Measurements from ENCODE around the gene TAF4B.
A peak's percentile ranks its signal among the peaks of the same experiment; 100 is the strongest.
"Not testable (repeated sequence)": the region's sequence is repeated elsewhere in the genome, so short reads cannot be mapped to it uniquely, and the experiment has no call there.

TAF4B gene

DNA sequence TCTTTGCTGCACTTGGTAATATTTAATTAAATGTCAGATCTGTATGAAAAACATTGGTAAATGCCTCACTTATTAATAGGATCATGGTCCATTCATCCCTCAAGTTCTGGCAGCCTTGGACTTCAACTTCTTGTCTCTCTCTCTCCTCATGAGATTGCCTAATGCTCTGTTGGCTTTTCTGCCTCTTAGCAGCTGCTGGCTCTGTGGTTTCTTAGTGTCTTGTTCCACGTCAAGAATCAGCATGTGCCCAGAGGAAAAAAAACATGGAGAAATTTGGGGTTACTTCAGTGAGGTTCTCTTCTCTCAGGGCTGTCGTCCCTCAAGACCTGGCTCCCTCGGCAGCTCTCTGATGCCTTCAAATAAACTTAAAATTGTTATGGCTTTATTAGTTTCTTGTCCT lies 75.4 kb downstream of the TAF4B start:
- DNase-seq: no peak
- ATAC-seq (replicated peaks): no peak
- peaks cover 4% of the 10 kb centered on the region for H3K36me3 Mint-ChIP-seq (ENCODE audit: insufficient read depth)
- H3K27ac Mint-ChIP-seq: no peak overlapping the region
- H3K4me1 Mint-ChIP-seq (ENCODE audit: low read depth in 2 of 2): no peaks in the 10 kb centered on the region
- H3K27me3 Mint-ChIP-seq: no peaks in the 10 kb centered on the region
- H3K4me3 Mint-ChIP-seq: no peak overlapping the region
- H3K9me3 Mint-ChIP-seq: no peaks in the 10 kb centered on the region

DNA sequence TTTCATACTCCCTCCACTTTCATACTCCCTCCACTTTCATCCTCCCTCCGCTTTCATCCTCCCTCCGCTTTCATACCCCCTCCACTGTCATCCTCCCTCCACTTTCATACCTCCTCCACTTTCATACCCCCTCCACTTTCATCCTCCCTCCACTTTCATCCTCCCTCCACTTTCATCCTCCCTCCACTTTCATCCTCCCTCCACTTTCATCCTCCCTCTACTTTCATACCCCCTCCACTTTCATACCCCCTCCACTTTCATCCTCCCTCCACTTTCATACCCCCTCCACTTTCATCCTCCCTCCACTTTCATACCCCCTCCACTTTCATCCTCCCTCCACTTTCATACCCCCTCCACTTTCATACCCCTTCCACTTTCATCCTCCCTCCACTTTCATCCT lies 77.0 kb downstream of the TAF4B start:
- not testable (repeated sequence) for ATAC-seq (replicated peaks); H3K27ac Mint-ChIP-seq; H3K36me3 Mint-ChIP-seq (ENCODE audit: insufficient read depth); H3K4me3 Mint-ChIP-seq; H3K27me3 Mint-ChIP-seq; H3K9me3 Mint-ChIP-seq; DNase-seq; H3K4me1 Mint-ChIP-seq (ENCODE audit: low read depth in 2 of 2)

DNA sequence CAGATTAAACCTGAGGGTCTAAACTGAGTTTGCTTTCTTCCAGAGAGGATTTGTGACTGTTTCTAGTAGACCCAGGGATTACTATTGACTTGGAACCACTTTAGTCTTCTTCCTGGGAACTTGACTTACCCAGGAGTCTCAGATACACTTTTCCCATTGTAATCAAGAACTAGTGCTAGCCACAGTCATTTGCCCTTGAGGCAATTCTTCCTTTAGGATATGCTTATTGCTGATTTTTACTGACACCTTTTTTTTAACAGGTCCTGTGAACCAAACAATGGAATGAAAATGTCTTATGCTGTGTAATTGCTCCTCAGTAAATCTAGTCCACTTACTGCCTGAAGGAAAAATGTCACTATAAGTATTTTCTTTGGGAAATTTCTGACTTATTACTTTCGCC lies 78.3 kb downstream of the TAF4B start:
- Mint-ChIP-seq H3K27me3 (no peaks in the 10 kb centered on the region), H3K4me1 (ENCODE audit: low read depth in 2 of 2) (no peaks in the 10 kb centered on the region), H3K9me3 (no peaks in the 10 kb centered on the region), H3K4me3 (no peak overlapping the region), H3K27ac (no peak overlapping the region), H3K36me3 (ENCODE audit: insufficient read depth) (no peaks in the 10 kb centered on the region)
- no peak for ATAC-seq (replicated peaks)
- no peak for DNase-seq

DNA sequence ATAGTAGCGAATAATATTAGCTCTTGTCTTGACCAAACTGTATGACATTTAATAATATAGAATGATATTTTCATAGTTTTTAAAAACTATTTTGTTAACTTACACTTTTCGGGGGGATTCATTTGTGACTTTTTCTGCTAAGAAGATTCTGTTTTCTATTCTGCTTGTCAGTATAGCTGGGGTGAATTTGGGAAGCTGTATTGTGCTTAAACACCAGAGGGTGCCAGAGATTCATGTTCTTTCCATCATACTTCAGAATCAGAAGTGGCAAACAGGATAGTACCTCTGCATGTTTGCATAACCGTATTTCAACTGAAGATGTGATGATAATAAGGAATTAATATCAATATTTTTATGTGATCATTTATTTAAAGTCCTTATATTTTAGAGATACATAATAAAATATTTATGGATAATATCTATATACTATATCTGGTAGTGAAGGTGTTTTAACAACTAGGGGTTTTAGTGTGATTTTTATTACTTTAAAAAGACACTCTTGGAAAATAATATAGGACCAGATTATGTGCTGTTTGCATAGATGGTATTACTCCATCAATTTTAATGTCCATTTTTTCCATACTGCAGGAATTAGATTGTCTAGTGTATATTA lies 81.0 kb downstream of the TAF4B start:
- Mint-ChIP-seq H3K4me1 (ENCODE audit: low read depth in 2 of 2) (no peaks in the 10 kb centered on the region), H3K36me3 (ENCODE audit: insufficient read depth) (no peaks in the 10 kb centered on the region), H3K27ac (no peak overlapping the region), H3K9me3 (no peaks in the 10 kb centered on the region), H3K4me3 (no peak overlapping the region), H3K27me3 (no peaks in the 10 kb centered on the region)
- ATAC-seq (replicated peaks): no peak
- DNase-seq: no peak

DNA sequence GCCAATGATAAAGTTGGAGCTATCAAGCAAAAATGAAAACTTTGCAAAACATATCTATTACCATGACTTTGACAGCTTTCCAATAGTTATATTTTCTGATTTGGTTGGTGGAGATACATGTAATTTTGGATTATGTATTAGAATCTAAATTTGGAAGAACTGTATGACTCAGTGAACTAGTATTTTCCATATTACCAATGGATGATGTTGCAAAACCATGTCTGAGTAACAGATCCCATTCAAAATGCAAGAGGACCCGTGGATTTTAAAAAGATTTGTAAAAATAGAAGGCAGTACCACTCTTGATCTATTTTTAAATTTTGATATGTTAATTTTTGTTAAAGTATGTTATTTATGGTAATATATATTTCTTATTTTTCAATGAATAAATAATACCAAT lies 83.0 kb downstream of the TAF4B start:
- Mint-ChIP-seq H3K4me3 (no peak overlapping the region), H3K4me1 (ENCODE audit: low read depth in 2 of 2) (no peaks in the 10 kb centered on the region), H3K27me3 (no peaks in the 10 kb centered on the region), H3K27ac (no peak overlapping the region), H3K36me3 (ENCODE audit: insufficient read depth) (no peaks in the 10 kb centered on the region), H3K9me3 (no peaks in the 10 kb centered on the region)
- DNase-seq (no peak), ATAC-seq (replicated peaks) (no peak)

DNA sequence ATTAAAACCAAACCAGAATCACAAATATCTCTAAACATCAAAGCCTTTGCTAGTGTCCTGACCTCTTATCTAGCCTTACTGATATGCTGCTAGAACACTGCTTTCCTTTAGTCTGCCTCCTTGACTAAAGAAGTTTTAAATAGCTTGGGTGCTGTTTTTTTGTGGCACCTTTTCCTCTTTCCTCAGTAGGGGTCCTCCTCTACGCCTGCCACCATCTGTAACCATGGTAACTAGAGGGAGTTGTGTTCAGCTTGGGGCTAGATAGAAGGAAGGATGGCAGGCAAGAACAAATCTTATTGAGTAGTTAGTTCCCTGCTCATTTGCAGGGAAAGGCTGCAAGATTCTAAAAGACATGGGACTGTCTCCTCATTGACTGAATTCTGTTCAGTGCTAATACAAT lies 86.0 kb downstream of the TAF4B start:
- H3K27me3 Mint-ChIP-seq: no peaks in the 10 kb centered on the region
- no peaks in the 10 kb centered on the region for H3K4me1 Mint-ChIP-seq (ENCODE audit: low read depth in 2 of 2)
- H3K27ac Mint-ChIP-seq: no peak overlapping the region
- H3K9me3 Mint-ChIP-seq: no peaks in the 10 kb centered on the region
- H3K36me3 Mint-ChIP-seq (ENCODE audit: insufficient read depth): peaks cover 4% of the 10 kb centered on the region
- no peak for DNase-seq
- H3K4me3 Mint-ChIP-seq: no peak overlapping the region
- no peak for ATAC-seq (replicated peaks)

DNA sequence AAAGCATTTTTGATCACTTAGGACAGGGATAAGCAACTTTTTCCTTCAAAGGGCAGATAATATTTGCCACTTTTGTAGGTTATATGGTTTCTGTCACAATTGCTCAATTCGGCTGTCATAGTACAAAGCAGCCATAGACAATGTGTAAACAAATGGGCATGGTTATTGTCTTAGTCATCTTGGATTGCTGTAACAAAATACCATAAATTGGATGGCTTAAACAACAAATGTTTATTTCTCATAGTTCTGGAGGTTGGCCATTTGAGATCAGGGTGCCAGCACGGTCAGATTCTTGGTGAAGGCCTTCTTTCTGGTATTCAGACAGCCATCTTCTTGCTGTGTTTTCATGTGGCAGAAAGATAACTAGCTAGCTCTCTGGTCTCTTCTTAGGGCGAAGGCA lies 91.2 kb downstream of the TAF4B start:
- Mint-ChIP-seq H3K27ac (no peak overlapping the region), H3K4me3 (no peak overlapping the region), H3K27me3 (no peaks in the 10 kb centered on the region), H3K4me1 (ENCODE audit: low read depth in 2 of 2) (no peaks in the 10 kb centered on the region), H3K36me3 (ENCODE audit: insufficient read depth) (peaks cover 11% of the 10 kb centered on the region), H3K9me3 (no peaks in the 10 kb centered on the region)
- no peak for DNase-seq
- ATAC-seq (replicated peaks): no peak

DNA sequence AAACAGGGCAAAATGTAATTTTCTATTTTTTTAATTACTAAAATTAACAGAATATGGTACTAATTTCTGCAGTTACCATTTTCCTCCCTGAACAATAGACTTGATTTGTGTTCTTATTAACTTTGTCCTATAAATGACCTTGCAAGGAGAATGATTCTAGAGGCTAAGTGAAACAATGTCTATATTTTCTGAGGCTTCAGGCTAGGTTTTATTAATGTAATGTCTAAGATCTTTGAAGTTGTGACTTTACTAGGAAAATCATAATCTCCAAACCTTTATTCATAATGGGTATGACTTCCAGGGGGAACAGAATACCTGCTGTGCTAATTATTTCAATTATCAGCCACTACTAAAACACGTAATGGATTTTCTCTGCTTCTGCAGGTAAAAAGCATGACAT lies 94.4 kb downstream of the TAF4B start:
- ATAC-seq (replicated peaks): no peak
- H3K27ac Mint-ChIP-seq: peak overlapping the region in 1 of 2 donors; percentile 21
- H3K9me3 Mint-ChIP-seq: no peaks in the 10 kb centered on the region
- H3K4me3 Mint-ChIP-seq: no peak overlapping the region
- no peaks in the 10 kb centered on the region for H3K27me3 Mint-ChIP-seq
- H3K4me1 Mint-ChIP-seq (ENCODE audit: low read depth in 2 of 2): no peaks in the 10 kb centered on the region
- H3K36me3 Mint-ChIP-seq (ENCODE audit: insufficient read depth): peaks cover 22% of the 10 kb centered on the region
- DNase-seq: no peak

DNA sequence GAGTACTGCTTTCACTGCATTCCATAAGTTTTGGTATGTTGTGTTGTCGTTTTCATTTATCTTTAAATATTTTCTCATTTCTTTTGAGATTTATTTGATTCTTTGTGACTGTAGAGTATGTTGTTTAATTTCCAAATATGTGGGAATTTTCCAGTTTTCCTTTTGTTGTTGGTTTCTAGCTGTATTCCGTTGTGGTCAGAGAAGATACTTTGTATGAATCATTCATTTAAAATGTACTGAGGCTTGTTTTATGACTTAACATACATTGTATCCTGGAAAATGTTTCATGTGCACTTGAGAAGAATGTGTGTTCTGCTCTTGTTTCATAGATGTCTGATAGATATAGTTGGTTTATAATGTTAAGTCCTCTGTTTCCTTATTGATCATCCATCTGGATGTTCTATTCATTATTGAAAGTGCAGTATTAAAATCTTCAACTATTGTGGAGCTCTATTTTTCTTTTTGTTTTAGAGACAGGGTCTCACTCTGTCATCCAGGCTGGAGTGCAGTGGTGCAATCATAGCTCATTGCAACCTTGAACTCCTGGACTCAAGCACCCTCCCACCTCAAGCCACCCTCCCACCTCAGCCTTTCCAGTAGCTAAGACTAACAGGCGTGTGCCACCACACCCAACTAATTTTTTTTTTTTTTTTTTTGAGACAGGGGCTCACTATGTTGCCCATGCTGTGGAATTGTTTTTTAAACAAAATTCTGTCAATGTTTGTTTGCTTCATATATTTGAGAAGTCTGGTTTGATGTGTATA lies 96.8 kb downstream of the TAF4B start:
- no peaks in the 10 kb centered on the region for H3K27me3 Mint-ChIP-seq
- DNase-seq: no peak
- H3K27ac Mint-ChIP-seq: no peak overlapping the region
- H3K4me1 Mint-ChIP-seq (ENCODE audit: low read depth in 2 of 2): no peaks in the 10 kb centered on the region
- H3K4me3 Mint-ChIP-seq: no peak overlapping the region
- no peak for ATAC-seq (replicated peaks)
- H3K9me3 Mint-ChIP-seq: no peaks in the 10 kb centered on the region
- H3K36me3 Mint-ChIP-seq (ENCODE audit: insufficient read depth): peaks cover 18% of the 10 kb centered on the region

DNA sequence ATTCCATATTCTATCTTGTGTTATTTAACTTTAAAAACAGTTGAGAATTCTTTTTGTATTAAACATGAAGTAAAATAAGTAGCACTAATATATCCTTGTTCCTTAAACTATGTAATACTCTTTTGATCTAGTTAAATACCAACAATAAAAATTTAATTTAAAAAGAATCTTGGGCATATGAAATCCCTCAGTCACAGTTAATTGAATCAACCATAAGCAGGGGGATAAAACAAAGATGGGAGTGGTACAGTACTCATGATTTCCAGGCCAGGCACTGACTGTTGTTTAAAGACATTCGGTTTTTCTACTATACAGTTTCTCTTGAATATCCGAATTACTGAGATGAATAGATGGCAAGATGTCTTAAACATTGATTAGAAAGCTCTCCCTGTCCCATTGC lies 99.5 kb downstream of the TAF4B start:
- Mint-ChIP-seq H3K4me1 (ENCODE audit: low read depth in 2 of 2) (no peaks in the 10 kb centered on the region), H3K27ac (no peak overlapping the region), H3K9me3 (no peaks in the 10 kb centered on the region), H3K27me3 (no peaks in the 10 kb centered on the region), H3K36me3 (ENCODE audit: insufficient read depth) (peaks cover 11% of the 10 kb centered on the region), H3K4me3 (no peak overlapping the region)
- DNase-seq: no peak
- ATAC-seq (replicated peaks): no peak

DNA sequence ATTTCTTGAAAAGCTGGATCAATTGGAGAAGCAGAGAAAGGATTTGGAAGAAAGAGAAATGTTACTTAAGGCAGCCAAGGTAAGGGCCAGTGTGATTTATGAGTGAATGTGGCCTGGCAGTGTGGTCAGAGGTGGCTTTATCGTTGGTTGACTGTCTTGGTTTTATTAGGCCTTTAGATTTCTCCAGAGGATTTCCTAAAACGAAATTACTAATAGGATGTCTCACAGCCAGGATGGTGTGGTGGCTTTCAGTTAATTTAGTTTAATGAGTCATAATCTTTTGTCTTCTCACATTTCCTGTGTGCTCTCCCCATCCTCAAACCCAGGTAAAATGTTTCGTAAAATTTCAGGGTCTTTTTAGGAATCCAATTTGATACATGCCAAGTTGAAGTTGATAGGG lies 100.8 kb downstream of the TAF4B start:
- Mint-ChIP-seq H3K4me1 (ENCODE audit: low read depth in 2 of 2) (no peaks in the 10 kb centered on the region), H3K4me3 (no peak overlapping the region), H3K36me3 (ENCODE audit: insufficient read depth) (peaks cover 11% of the 10 kb centered on the region), H3K9me3 (no peaks in the 10 kb centered on the region), H3K27me3 (no peaks in the 10 kb centered on the region), H3K27ac (no peak overlapping the region)
- DNase-seq (no peak), ATAC-seq (replicated peaks) (no peak)

DNA sequence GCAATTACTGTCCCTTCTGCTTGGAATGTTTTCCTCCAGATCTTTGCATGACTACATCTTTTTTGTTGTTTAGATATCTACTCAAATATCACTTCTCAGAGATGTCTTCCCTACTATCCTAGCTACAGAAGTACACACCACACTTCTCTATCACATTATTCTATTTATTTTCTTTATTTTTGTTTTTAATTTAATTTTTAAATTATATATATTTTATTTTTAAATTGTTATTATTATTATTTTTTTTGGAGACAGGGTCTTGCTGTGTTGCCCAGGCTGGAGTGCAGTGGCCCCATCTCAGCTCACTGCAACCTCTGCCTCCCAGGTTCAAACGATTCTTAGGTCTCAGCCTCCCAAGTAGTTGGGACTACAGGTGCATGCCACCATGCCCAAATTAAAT lies 106.7 kb downstream of the TAF4B start:
- Mint-ChIP-seq H3K9me3 (no peaks in the 10 kb centered on the region), H3K4me3 (no peak overlapping the region), H3K27ac (no peak overlapping the region), H3K36me3 (ENCODE audit: insufficient read depth) (no peaks in the 10 kb centered on the region), H3K27me3 (no peaks in the 10 kb centered on the region), H3K4me1 (ENCODE audit: low read depth in 2 of 2) (no peaks in the 10 kb centered on the region)
- ATAC-seq (replicated peaks) (no peak), DNase-seq (no peak)

DNA sequence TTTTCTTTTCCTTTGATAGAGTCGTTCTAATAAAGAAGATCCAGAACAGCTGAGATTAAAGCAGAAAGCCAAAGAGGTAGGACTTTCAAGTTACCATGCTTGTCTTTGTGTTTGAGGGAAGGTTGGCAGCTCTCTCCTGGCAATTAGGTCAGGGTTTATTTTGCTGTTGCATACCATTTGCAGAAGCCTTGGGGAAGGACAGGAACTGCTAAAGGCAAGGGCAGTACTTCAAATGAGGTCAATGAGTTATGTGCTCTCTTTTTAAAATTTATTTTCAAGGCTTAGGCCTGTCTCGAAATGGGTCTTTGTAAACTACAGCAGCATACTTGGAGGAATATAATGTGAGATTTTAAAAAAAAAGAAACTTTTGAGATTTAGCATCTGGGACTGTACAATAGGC lies 108.9 kb downstream of the TAF4B start:
- Mint-ChIP-seq H3K4me3 (no peak overlapping the region), H3K27me3 (no peaks in the 10 kb centered on the region), H3K9me3 (no peaks in the 10 kb centered on the region), H3K36me3 (ENCODE audit: insufficient read depth) (no peaks in the 10 kb centered on the region), H3K27ac (peak overlapping the region in 1 of 2 donors; percentile 32), H3K4me1 (ENCODE audit: low read depth in 2 of 2) (no peaks in the 10 kb centered on the region)
- ATAC-seq (replicated peaks) (no peak), DNase-seq (no peak)

DNA sequence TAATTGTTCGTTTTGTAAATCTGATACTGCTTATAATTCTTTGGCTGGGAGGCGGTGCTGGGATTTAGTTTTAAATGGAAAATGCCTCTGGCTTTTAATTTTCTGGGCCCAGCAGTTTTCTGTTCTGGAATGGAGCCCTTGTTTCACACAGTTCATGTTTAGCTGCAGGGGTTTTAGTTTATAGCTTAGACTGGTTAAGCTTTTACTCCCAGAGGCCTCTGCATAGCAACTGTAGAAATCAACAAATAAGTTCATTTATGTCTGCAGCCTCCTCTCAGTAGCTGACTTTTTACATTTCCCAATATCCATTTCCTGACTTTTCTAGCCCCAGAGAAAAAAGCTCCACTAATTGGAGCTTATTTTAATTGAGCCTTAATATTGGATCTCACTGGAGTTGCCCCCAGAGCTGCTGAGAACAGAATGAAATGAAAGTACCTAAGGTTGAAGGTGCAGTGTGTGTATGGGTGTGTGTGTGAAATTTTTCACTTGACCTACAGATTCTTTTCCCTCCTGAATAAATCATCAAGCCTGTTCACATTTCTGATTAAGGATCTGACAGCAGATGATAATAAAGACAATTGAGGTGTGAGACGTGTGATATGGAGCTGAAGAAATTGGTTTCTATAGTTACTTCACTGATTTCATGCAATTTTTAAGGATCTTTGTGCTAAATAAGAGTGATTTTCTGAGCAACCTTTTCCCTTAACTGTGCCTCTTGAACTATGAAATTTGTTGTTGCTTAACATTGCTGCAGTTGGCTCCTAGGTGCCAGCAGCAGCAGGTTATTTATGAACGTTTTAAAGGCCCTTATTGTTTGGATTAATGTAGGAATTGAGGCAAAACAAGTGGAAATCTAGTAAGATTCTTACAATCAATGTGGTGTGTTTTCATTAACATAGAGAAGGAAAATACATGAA lies 109.6 kb downstream of the TAF4B start:
- no peaks in the 10 kb centered on the region for H3K9me3 Mint-ChIP-seq
- ATAC-seq (replicated peaks): no peak
- no peaks in the 10 kb centered on the region for H3K27me3 Mint-ChIP-seq

More for the DNA sequence above, 109.6 kb downstream of the TAF4B start:
- Mint-ChIP-seq H3K4me1 (ENCODE audit: low read depth in 2 of 2) (no peaks in the 10 kb centered on the region), H3K27ac (no peak overlapping the region), H3K4me3 (no peak overlapping the region), H3K36me3 (ENCODE audit: insufficient read depth) (no peaks in the 10 kb centered on the region)
- DNase-seq: no peak

Data from effector memory CD8-positive, alpha-beta T cell (primary cell).